ENCODE measurements around the gene UMOD.

DNA sequence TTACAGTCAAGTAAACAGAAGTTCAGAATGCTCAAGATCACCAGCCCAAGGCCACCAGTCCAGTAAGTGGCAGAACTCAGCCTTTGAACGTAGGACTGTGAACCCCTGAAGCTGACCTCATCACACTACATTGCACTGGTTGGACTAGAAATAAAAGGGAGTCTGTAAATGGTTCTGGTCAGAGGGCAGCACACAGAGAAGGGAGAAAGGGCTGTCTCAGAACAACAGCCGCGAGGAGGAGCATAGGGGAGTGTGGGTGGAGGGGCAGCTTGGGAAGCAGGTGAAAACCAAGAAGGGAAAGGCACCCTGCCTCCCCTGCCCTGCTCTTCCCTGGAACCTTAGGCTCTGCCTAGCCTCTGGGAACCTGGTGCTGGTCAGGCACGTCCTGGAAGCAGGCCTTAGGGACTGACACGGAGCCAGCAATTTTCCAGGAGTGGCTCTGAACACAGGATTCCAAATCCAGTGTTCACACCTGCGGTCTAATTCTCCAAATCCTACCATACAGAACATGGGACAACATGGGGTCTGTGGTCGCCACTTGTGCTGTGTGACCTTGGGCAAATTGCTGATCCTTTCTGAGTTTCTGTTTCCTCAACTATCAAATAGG lies 45.1 kb upstream of the UMOD start:
- no peak for TF ChIP-seq POLR2A (IDR thresholded peaks at IDR 0.05)
- TF ChIP-seq, protein P1, sequence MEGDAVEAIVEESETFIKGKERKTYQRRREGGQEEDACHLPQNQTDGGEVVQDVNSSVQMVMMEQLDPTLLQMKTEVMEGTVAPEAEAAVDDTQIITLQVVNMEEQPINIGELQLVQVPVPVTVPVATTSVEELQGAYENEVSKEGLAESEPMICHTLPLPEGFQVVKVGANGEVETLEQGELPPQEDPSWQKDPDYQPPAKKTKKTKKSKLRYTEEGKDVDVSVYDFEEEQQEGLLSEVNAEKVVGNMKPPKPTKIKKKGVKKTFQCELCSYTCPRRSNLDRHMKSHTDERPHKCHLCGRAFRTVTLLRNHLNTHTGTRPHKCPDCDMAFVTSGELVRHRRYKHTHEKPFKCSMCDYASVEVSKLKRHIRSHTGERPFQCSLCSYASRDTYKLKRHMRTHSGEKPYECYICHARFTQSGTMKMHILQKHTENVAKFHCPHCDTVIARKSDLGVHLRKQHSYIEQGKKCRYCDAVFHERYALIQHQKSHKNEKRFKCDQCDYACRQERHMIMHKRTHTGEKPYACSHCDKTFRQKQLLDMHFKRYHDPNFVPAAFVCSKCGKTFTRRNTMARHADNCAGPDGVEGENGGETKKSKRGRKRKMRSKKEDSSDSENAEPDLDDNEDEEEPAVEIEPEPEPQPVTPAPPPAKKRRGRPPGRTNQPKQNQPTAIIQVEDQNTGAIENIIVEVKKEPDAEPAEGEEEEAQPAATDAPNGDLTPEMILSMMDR (IDR thresholded peaks at IDR 0.05) = no peak

Measured in uterus (tissue), 2 donors.